GM12864 (cell line): ENCODE data around the gene ZCCHC9.

Source experiments
- DNase-seq: peaks from one replicate; pipeline ENCODE4 v3.0.0-alpha.2; 2011; ENCODE audit warnings: low read depth
- H3K4me3 ChIP-seq: 2 replicates; pipeline ENCODE4 v1.5.1; 2011; ENCODE audit warnings: mild to moderate bottlenecking, low read depth, low read length, control low read depth
- CTCF ChIP-seq: IDR thresholded peaks from 2 replicates; pipeline ENCODE4 v1.5.1; 2011; ENCODE audit warnings: low read depth, mild to moderate bottlenecking, moderate library complexity, low read length, control low read depth, inconsistent platforms; ENCODE audit errors: missing control alignments

Gene ZCCHC9

DNA sequence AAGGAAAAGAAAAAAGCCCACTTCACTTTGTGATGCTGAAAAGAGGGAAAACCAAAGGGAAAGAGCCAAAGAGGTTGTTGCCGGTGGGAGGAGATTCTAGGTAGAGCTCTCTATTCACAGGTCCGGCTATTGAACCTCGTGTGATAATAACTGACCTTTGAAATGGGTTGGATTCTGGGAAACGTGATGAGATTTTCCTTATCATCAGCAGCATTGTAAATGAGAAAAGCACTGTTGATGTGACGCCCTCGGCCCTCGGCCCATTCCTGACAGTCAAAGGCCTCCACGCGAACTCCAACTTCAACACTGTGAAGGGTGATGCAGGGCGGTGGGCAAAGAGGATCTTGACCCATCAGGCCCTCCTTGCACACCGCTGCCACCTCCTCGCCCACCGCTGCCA, 43.3 kb downstream of the ZCCHC9 start:
- DNase-seq, result no peak
- TF ChIP-seq CTCF, result no peak

GRCh38 chr5:81345411-81346003, 44.1 kb downstream of the ZCCHC9 start:
- TF ChIP-seq CTCF, result no peak
- no peak for DNase-seq
- H3K4me3 ChIP-seq, result no peak overlapping the region

More for the DNA sequence above, 43.3 kb downstream of the ZCCHC9 start:
- H3K4me3 ChIP-seq, result no peak overlapping the region

GRCh38 chr5:81349161-81349560, 47.8 kb downstream of the ZCCHC9 start:
- H3K4me3 ChIP-seq, result no peak overlapping the region
- no peak for DNase-seq
- no peak for TF ChIP-seq CTCF

GRCh38 chr5:81350507-81350906, 49.1 kb downstream of the ZCCHC9 start:
- DNase-seq, result no peak
- no peak for TF ChIP-seq CTCF
- H3K4me3 ChIP-seq, result no peak overlapping the region

- H3K4me3 ChIP-seq, result no peak overlapping the region
- no peak for TF ChIP-seq CTCF
- DNase-seq, result no peak
Observed at GRCh38 chr5:81353189-81353588, 51.8 kb downstream of the ZCCHC9 start.

- TF ChIP-seq CTCF, result no peak
- H3K4me3 ChIP-seq, result no peak overlapping the region
- no peak for DNase-seq
Observed at GRCh38 chr5:81354093-81354492, 52.7 kb downstream of the ZCCHC9 start.

- no peak for DNase-seq
- no peak overlapping the region for H3K4me3 ChIP-seq
- TF ChIP-seq CTCF, result no peak
Observed at GRCh38 chr5:81355291-81356251, 54.2 kb downstream of the ZCCHC9 start.
